Measurements from ENCODE around the gene GOLGA3. TPM values are rescaled to one million over a fixed set of nuclear protein-coding genes. Genes with fewer than 3 reads are reported as not detected.

GOLGA3 gene
- total RNA-seq, 1 experiment from 2014 or later = 94.9 TPM

GRCh38 chr12:132803125-132803524 lies 25.5 kb downstream of the GOLGA3 start:
- Mint-ChIP-seq H3K36me3 (ENCODE audit: insufficient read depth, unreplicated experiment) (peaks cover 91% of the 10 kb centered on the region), H3K4me1 (ENCODE audit: insufficient read depth, unreplicated experiment) (no peaks in the 10 kb centered on the region), H3K9me3 (ENCODE audit: unreplicated experiment) (no peaks in the 10 kb centered on the region), H3K27ac (ENCODE audit: low read depth, unreplicated experiment) (no peak overlapping the region), H3K27me3 (ENCODE audit: insufficient read depth, unreplicated experiment) (no peaks in the 10 kb centered on the region), H3K4me3 (ENCODE audit: unreplicated experiment) (no peak overlapping the region)
- intact Hi-C loops (cut with micrococcal nuclease) = no loop called here
- ChIA-PET POLR2A (no interaction called here), CTCF (interaction anchor here (0.6 kb wide), 1 partner anchor 33 kb away, joined by 3 read pairs; no protein-coding TSS in a partner anchor)
- TF ChIP-seq, protein P1, sequence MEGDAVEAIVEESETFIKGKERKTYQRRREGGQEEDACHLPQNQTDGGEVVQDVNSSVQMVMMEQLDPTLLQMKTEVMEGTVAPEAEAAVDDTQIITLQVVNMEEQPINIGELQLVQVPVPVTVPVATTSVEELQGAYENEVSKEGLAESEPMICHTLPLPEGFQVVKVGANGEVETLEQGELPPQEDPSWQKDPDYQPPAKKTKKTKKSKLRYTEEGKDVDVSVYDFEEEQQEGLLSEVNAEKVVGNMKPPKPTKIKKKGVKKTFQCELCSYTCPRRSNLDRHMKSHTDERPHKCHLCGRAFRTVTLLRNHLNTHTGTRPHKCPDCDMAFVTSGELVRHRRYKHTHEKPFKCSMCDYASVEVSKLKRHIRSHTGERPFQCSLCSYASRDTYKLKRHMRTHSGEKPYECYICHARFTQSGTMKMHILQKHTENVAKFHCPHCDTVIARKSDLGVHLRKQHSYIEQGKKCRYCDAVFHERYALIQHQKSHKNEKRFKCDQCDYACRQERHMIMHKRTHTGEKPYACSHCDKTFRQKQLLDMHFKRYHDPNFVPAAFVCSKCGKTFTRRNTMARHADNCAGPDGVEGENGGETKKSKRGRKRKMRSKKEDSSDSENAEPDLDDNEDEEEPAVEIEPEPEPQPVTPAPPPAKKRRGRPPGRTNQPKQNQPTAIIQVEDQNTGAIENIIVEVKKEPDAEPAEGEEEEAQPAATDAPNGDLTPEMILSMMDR (IDR thresholded peaks at IDR 0.05; ENCODE audit: unreplicated experiment) = no peak
- BruUV-seq (replicated peaks) = no TSS peak
- DNase-seq (ENCODE audit: unreplicated experiment) = no peak

DNA sequence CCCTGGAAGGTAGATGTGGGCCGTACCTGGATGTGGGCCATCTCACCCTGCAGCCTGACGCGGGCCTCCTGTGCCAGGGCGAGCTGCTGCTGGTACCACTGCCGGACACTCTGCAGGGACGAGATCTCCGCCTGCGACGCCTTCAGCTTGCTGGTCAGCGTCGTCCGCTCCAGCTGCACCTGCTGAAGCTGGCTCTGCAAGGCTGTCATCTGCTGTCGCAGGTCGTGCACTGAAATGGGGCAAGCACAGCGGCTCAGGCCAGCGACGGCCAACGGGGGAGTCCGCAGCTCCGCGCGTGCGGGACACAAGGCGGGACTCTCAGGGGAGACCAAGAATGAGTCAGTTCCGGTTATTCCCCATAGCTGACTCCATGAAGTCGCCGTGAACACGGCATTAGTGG lies 26.9 kb downstream of the GOLGA3 start:
- BruUV-seq (replicated peaks) = no TSS peak
- TF ChIP-seq, protein P1 (IDR thresholded peaks at IDR 0.05; ENCODE audit: unreplicated experiment) = no peak
- Mint-ChIP-seq H3K4me3 (ENCODE audit: unreplicated experiment) (no peak overlapping the region), H3K27ac (ENCODE audit: low read depth, unreplicated experiment) (no peak overlapping the region), H3K27me3 (ENCODE audit: insufficient read depth, unreplicated experiment) (no peaks in the 10 kb centered on the region), H3K9me3 (ENCODE audit: unreplicated experiment) (no peaks in the 10 kb centered on the region), H3K4me1 (ENCODE audit: insufficient read depth, unreplicated experiment) (no peaks in the 10 kb centered on the region), H3K36me3 (ENCODE audit: insufficient read depth, unreplicated experiment) (peaks cover 94% of the 10 kb centered on the region)
- DNase-seq (ENCODE audit: unreplicated experiment) = no peak
- intact Hi-C loops (cut with micrococcal nuclease) = no loop called here
- ChIA-PET CTCF (no interaction called here), POLR2A (no interaction called here)

GRCh38 chr12:132798836-132799235 lies 29.8 kb downstream of the GOLGA3 start:
- no peaks in the 10 kb centered on the region for H3K27me3 Mint-ChIP-seq (ENCODE audit: insufficient read depth, unreplicated experiment)
- POLR2A ChIA-PET = no interaction called here
- no peak overlapping the region for H3K27ac Mint-ChIP-seq (ENCODE audit: low read depth, unreplicated experiment)
- H3K9me3 Mint-ChIP-seq (ENCODE audit: unreplicated experiment) = no peaks in the 10 kb centered on the region
- intact Hi-C loops (cut with micrococcal nuclease) = no loop called here
- no peak overlapping the region for H3K4me3 Mint-ChIP-seq (ENCODE audit: unreplicated experiment)
- H3K4me1 Mint-ChIP-seq (ENCODE audit: insufficient read depth, unreplicated experiment) = no peaks in the 10 kb centered on the region
- CTCF ChIA-PET = interaction anchor here (0.7 kb wide), 1 partner anchor 24 kb away, joined by 3 read pairs; no protein-coding TSS in a partner anchor
- TF ChIP-seq, protein P1 (IDR thresholded peaks at IDR 0.05; ENCODE audit: unreplicated experiment) = no peak
- no peak for DNase-seq (ENCODE audit: unreplicated experiment)
- peaks cover 94% of the 10 kb centered on the region for H3K36me3 Mint-ChIP-seq (ENCODE audit: insufficient read depth, unreplicated experiment)
- no TSS peak for BruUV-seq (replicated peaks)

- POLR2A ChIA-PET = no interaction called here
- intact Hi-C loops (cut with micrococcal nuclease) = no loop called here
- TF ChIP-seq, protein P1 (IDR thresholded peaks at IDR 0.05; ENCODE audit: unreplicated experiment) = no peak
- DNase-seq (ENCODE audit: unreplicated experiment) = no peak
- H3K27ac Mint-ChIP-seq (ENCODE audit: low read depth, unreplicated experiment) = no peak overlapping the region
- BruUV-seq (replicated peaks) = no TSS peak
- H3K27me3 Mint-ChIP-seq (ENCODE audit: insufficient read depth, unreplicated experiment) = no peaks in the 10 kb centered on the region
- H3K4me1 Mint-ChIP-seq (ENCODE audit: insufficient read depth, unreplicated experiment) = no peaks in the 10 kb centered on the region
- H3K4me3 Mint-ChIP-seq (ENCODE audit: unreplicated experiment) = no peak overlapping the region
- peaks cover 92% of the 10 kb centered on the region for H3K36me3 Mint-ChIP-seq (ENCODE audit: insufficient read depth, unreplicated experiment)
- H3K9me3 Mint-ChIP-seq (ENCODE audit: unreplicated experiment) = no peaks in the 10 kb centered on the region
- CTCF ChIA-PET = no interaction called here
These were observed 30.7 kb downstream of the GOLGA3 start for GRCh38 chr12:132797820-132798570.

Measured in MCF 10A (cell line).